Stomach (tissue), 9 donors: ENCODE measurements around the gene CERS3. TPM values are rescaled to one million over a fixed set of nuclear protein-coding genes. Genes with fewer than 3 reads are reported as not detected.

Experiments used
- DNase-seq, 2 donors: peaks; one replicate each; pipeline versions ENCODE4 v3.0.0 to v3.0.0-alpha.2; 2013 to 2019
- H3K27ac ChIP-seq, 5 donors: fragments of 200-600 bp in 4 of 5; sonication (generic) in 4 of 5; one replicate each; pipeline ENCODE4 v1.5.1; 2013 to 2019; ENCODE audit warnings: mild to moderate bottlenecking in 1 of 5, moderate library complexity in 1 of 5
- H3K27me3 ChIP-seq, 3 donors: fragments of 200-600 bp; sonication (generic); one replicate each; pipeline ENCODE4 v1.5.1; 2017 to 2019; ENCODE audit warnings: mixed run types in 1 of 3
- H3K36me3 ChIP-seq, 4 donors: fragments of 200-600 bp; sonication (generic); 1 replicate in 3 of 4; 2 replicates in 1 of 4; pipeline ENCODE4 v1.5.1; 2016 to 2019
- H3K4me1 ChIP-seq, 4 donors: fragments of 200-600 bp; sonication (generic); one replicate each; pipeline ENCODE4 v1.5.1; 2016 to 2019
- H3K4me3 ChIP-seq, 4 donors: fragments of 200-600 bp; sonication (generic) in 3 of 4; one replicate each; pipeline ENCODE4 v1.5.1; 2016 to 2019; ENCODE audit warnings: mild to moderate bottlenecking in 1 of 4
- H3K9me3 ChIP-seq, 4 donors: fragments of 200-600 bp; sonication (generic); one replicate each; pipeline ENCODE4 v1.5.1; 2016 to 2019
- CTCF ChIP-seq, 7 experiments: fragments of 450-650 bp in 4 of 7; fragments of 200-600 bp in 3 of 7; sonication (generic) in 3 of 7; IDR thresholded peaks; one replicate each; pipeline ENCODE4 v1.5.1; 2016 to 2019; ENCODE audit warnings: antibody characterized with exemption in 7 of 7, control low read depth in 2 of 7, mild to moderate bottlenecking in 1 of 7
- EP300 ChIP-seq: sonication (generic); formaldehyde crosslinking; IDR thresholded peaks from one replicate; pipeline ENCODE4 v1.6.1; 2017; ENCODE audit warnings: antibody characterized with exemption
- POLR2A ChIP-seq, 4 donors: fragments of 450-650 bp; IDR thresholded peaks; one replicate each; pipeline ENCODE4 v1.6.1; 2016; ENCODE audit warnings: antibody characterized with exemption in 4 of 4, control low read depth in 2 of 4, mild to moderate bottlenecking in 1 of 4, moderate library complexity in 1 of 4
- POLR2AphosphoS5 ChIP-seq, 3 donors: sonication (generic); formaldehyde crosslinking; IDR thresholded peaks; one replicate each; pipeline ENCODE4 v1.6.1; 2016; ENCODE audit warnings: antibody characterized with exemption in 3 of 3
- WGBS, 5 donors: extraction: QIAGEN DNeasy Blood & Tissue Kit in 3 of 5; methylation state at CpG; one replicate each; pipeline versions ENCODE4 v1.1.5 to v1.1.7; 2013 to 2018; 5-methylcytosine and 5-hydroxymethylcytosine counted together
- intact Hi-C: fragments of 100-400 bp; cut with DNase I; formaldehyde crosslinking; loops from one replicate; pipeline ENCODE4 v1.15.1; 2023; ENCODE audit warnings: low total_unique reads
- polyA plus RNA-seq, 3 donors: library from polyadenylated mRNA; stranded (reverse); fragments of 200-250 nt; gene quantifications; one replicate each; pipeline ENCODE4 v1.2.3, GENCODE V29; 2013
- total RNA-seq, 5 donors: library from RNA; depleted of rRNA; stranded (reverse); fragments of >200 nt; gene quantifications; one replicate each; pipeline versions ENCODE4 v1.1.0 to v1.2.3, GENCODE V29; 2014 to 2016
- donor health status: healthy with polysubstance abuse.
- donor health status: Bipolar disorder and iron deficiency.
- donor health status: healthy.

Gene CERS3
- total and polyA plus RNA-seq, 8 donors, result 0.18 to 27.8 TPM; not detected in 6

- Histone ChIP-seq H3K4me3 (no peak overlapping the region), H3K27ac (no peak overlapping the region), H3K27me3 (no peaks in the 10 kb centered on the region), H3K9me3 (peaks cover 0 to 3% (median 0%) of the 10 kb centered on the region in 4 donors), H3K4me1 (peaks cover 0 to 7% (median 2%) of the 10 kb centered on the region in 4 donors), H3K36me3 (no peaks in the 10 kb centered on the region)
- intact Hi-C loops, result no loop called here
- no peak for TF ChIP-seq POLR2AphosphoS5 (IDR thresholded peaks at IDR 0.05)
- no peak for TF ChIP-seq POLR2A (IDR thresholded peaks at IDR 0.05)
- no peak for TF ChIP-seq EP300
- no peak for TF ChIP-seq CTCF (IDR thresholded peaks at IDR 0.05)
- 36 to 56% (median 52%) methylated on average over 4 of the region's 4 CpGs for WGBS, 5 donors
- no peak for DNase-seq
These were observed 62.7 kb downstream of the CERS3 start for GRCh38 chr15:100466073-100466472.

- peaks cover 0 to 7% (median 2%) of the 10 kb centered on the region in 4 donors for H3K4me1 ChIP-seq
- no peak overlapping the region for H3K4me3 ChIP-seq
- H3K27me3 ChIP-seq, result no peaks in the 10 kb centered on the region
- no peak for TF ChIP-seq EP300
- TF ChIP-seq POLR2A (IDR thresholded peaks at IDR 0.05), result no peak
- no peak for TF ChIP-seq CTCF (IDR thresholded peaks at IDR 0.05)
- TF ChIP-seq POLR2AphosphoS5 (IDR thresholded peaks at IDR 0.05), result no peak
- H3K36me3 ChIP-seq, result no peaks in the 10 kb centered on the region
- peak in 1 of 2 donors; percentile 9 for DNase-seq
- peaks cover 0 to 3% (median 0%) of the 10 kb centered on the region in 4 donors for H3K9me3 ChIP-seq
- no peak overlapping the region for H3K27ac ChIP-seq
- 37 to 47% (median 44%) methylated on average over 5 of the region's 5 CpGs for WGBS, 5 donors
- intact Hi-C loops, result no loop called here
These were observed 63.9 kb downstream of the CERS3 start for GRCh38 chr15:100464888-100465287.

- Histone ChIP-seq H3K27ac (no peak overlapping the region), H3K36me3 (no peaks in the 10 kb centered on the region), H3K27me3 (no peaks in the 10 kb centered on the region), H3K4me3 (no peak overlapping the region), H3K9me3 (peaks cover 0 to 3% (median under 1%) of the 10 kb centered on the region in 4 donors), H3K4me1 (peaks cover 0 to 7% (median 2%) of the 10 kb centered on the region in 4 donors)
- no peak for DNase-seq
- TF ChIP-seq POLR2A (IDR thresholded peaks at IDR 0.05), result no peak
- TF ChIP-seq EP300, result no peak
- no peak for TF ChIP-seq CTCF (IDR thresholded peaks at IDR 0.05)
- no peak for TF ChIP-seq POLR2AphosphoS5 (IDR thresholded peaks at IDR 0.05)
- 59 to 78% (median 69%) methylated on average over 3 of the region's 3 CpGs for WGBS, 5 donors
- intact Hi-C loops, result no loop called here
These were observed 64.5 kb downstream of the CERS3 start for GRCh38 chr15:100464256-100464655.

DNA sequence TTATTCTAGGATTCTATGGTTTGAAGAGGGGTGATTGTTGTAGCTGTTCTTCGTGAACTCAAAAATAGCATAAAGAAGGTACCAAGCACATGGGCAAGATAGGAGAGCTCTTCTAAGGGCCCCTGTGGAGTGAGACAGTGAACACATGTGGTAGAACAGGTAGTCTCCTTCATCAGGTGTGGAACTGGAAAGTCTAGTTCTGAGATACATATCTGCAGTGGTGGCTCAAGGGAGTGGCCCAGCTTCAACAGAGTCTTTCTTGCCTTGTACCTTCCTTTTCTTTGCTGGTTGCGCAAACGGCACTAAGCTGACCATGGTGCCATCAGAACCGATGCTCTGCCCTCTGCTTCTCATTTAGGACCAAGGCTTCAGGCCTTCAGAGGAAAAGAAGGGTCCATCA lies 65.2 kb downstream of the CERS3 start:
- no peak for DNase-seq
- H3K9me3 ChIP-seq, result peaks cover 0 to 8% (median 5%) of the 10 kb centered on the region in 4 donors
- intact Hi-C loops, result no loop called here
- no peak for TF ChIP-seq CTCF (IDR thresholded peaks at IDR 0.05)
- no peak for TF ChIP-seq POLR2A (IDR thresholded peaks at IDR 0.05)
- no peak for TF ChIP-seq EP300
- TF ChIP-seq POLR2AphosphoS5 (IDR thresholded peaks at IDR 0.05), result no peak
- H3K36me3 ChIP-seq, result no peaks in the 10 kb centered on the region
- WGBS, 5 donors, result 82 to 88% (median 83%) methylated on average over 4 of the region's 4 CpGs
- no peaks in the 10 kb centered on the region for H3K27me3 ChIP-seq
- H3K4me3 ChIP-seq, result no peak overlapping the region
- H3K4me1 ChIP-seq, result peaks cover 0 to 6% (median 2%) of the 10 kb centered on the region in 4 donors
- H3K27ac ChIP-seq, result no peak overlapping the region
